Measurements from ENCODE around the gene MTURN.
"Not testable (repeated sequence)": the region's sequence is repeated elsewhere in the genome, so short reads cannot be mapped to it uniquely, and the experiment has no call there.

MTURN gene

DNA sequence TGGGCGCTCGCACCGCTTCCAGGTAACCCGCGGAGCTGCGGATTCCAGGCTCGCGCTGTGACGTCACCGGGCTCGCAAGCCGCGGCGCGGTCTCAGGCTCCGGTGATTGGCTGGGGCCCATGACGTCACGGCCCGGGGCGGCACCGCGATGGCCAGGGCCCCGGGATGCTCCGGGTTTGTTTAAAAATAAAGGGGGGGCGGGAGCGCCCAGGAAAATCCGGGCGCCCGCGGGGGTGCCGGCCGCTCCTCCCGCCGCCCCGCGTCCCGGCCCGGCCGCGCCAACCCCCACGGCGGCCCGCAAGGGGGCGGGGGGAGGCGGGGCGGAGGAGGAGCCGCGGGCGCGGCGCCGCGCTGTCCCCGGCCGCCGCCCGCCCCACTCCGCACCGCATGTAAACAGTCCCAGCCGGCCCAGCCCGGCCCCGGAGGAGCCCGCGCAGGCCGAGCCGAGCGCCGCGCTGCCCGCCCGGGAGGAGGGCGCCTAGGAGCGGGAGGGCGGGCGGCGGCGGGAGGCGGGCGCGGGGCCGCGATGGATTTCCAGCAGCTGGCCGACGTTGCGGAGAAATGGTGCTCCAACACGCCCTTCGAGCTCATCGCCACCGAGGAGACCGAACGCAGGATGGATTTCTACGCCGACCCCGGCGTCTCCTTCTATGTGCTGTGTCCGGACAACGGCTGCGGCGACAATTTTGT is at the start of gene MTURN:
Gene MTURN (plus strand): TSS at position 376 of the 690 bp plus-strand sequence. CDS start 151 bp downstream, at position 527.
- DNase-seq: peak; percentile 95
- in situ Hi-C loops (cut with HindIII; ENCODE audit: low pct_ligation_motif_present, low pct_unique_long_range_greater_than_20kb, low sequenced_read_pairs): no loop called here

DNA sequence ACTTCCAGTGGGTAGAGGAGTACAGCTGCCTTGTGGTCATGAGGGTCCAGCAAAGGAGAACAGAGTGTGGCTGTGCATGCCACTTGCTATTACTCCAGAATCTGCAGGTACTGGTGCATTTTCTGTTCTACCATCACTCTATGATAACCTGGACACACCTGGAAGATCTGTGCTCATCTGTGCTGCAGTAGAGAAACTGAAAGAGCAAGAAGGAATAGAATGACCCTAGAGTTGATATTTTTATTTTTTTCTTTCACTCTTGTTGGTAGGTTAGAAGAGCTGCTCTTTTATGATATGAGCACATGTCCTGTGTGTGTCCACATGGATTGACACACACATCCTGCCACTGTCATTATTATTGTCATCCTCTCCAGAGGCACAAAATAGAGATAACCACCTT is 48.3 kb upstream of the MTURN start:
- DNase-seq: no peak
- in situ Hi-C loops (cut with HindIII; ENCODE audit: low pct_ligation_motif_present, low pct_unique_long_range_greater_than_20kb, low sequenced_read_pairs): no loop called here

GRCh38 chr7:30087371-30087770 is 47.4 kb upstream of the MTURN start:
- in situ Hi-C loops (cut with HindIII; ENCODE audit: low pct_ligation_motif_present, low pct_unique_long_range_greater_than_20kb, low sequenced_read_pairs): no loop called here
- DNase-seq: no peak

- DNase-seq: no peak
- in situ Hi-C loops (cut with HindIII; ENCODE audit: low pct_ligation_motif_present, low pct_unique_long_range_greater_than_20kb, low sequenced_read_pairs): no loop called here
Measured at GRCh38 chr7:30088362-30088761, 46.4 kb upstream of the MTURN start.

DNA sequence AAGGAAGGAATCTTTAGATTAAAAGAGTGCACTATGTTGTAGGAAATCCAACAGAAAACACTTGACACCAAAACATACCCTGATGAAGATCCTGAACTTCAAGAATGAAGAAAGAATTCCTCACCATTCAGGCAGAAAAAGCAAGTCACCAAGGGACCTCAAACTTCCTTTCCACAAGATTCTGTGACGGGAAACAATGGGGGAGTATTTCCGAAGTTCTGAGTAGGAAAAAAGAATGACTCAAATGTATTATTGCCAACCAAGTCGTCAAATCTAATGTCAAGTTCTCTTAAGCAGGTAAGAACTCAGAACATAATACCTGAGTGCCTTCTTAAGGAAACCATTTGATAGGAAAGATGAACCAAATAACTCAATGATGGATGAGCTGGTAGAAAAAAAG is 44.7 kb upstream of the MTURN start:
- DNase-seq: no peak
- in situ Hi-C loops (cut with HindIII; ENCODE audit: low pct_ligation_motif_present, low pct_unique_long_range_greater_than_20kb, low sequenced_read_pairs): no loop called here

DNA sequence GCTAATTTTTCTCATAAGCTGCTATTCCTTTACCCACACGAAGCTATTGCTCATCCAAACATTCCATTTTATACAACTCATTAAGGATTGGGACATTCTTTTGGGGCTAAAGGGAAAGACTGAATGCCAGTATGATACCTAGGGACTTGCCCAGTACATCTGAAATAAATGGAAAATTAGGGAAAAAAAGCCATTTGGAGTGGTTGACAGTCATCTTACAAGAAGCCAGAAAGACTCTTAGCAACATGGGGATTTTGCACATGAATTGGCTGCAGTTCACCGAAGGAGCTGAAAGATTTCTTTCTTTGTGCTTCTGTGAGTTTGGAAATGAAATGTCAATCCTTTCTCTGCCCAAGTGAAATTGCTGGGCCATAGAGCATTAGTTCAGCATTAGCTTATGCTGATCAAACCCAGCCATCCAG is 43.3 kb upstream of the MTURN start:
- in situ Hi-C loops (cut with HindIII; ENCODE audit: low pct_ligation_motif_present, low pct_unique_long_range_greater_than_20kb, low sequenced_read_pairs): no loop called here
- peak; percentile 86 for DNase-seq

GRCh38 chr7:30091987-30092386 is 42.8 kb upstream of the MTURN start:
- in situ Hi-C loops (cut with HindIII; ENCODE audit: low pct_ligation_motif_present, low pct_unique_long_range_greater_than_20kb, low sequenced_read_pairs): no loop called here
- DNase-seq: no peak

- DNase-seq: no peak
- in situ Hi-C loops (cut with HindIII; ENCODE audit: low pct_ligation_motif_present, low pct_unique_long_range_greater_than_20kb, low sequenced_read_pairs): no loop called here
Measured at GRCh38 chr7:30093420-30093952, 41.3 kb upstream of the MTURN start.

DNA sequence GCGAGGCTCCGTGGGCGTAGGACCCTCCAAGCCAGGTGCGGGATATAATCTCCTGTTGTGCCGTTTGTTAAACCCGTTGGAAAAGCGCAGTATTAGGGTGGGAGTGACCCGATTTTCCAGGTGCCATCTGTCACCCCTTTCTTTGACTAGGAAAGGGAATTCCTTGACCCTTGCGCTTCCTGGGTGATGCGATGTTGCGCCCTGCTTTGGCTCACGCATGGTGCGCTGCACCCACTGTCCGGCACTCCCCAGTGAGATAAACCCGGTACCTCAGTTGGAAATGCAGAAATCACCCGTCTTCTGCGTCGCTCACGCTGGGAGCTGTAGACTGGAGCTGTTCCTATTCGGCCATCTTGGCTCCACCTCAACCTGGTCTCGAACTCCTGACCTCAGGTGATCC is 36.2 kb upstream of the MTURN start:
- in situ Hi-C loops (cut with HindIII; ENCODE audit: low pct_ligation_motif_present, low pct_unique_long_range_greater_than_20kb, low sequenced_read_pairs); DNase-seq: not testable (repeated sequence)

DNA sequence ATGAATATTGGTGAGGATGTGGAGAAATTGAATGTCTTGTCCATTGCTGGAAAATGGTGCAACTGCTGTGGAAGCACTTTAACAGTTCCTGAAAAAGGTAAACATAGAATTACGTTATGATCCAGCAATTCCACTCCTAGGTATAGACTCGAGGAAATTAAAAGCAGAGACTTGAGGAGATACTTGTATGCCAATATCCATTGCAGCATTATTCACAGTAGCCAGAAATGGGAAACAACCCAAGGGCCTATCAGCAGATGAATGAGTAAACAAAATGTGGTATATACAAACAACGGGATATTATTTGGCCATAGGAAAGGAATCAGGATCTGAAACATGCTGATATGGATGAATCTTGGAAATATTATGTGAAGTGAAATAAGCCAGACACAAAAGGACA is 32.5 kb upstream of the MTURN start:
- in situ Hi-C loops (cut with HindIII; ENCODE audit: low pct_ligation_motif_present, low pct_unique_long_range_greater_than_20kb, low sequenced_read_pairs): no loop called here
- DNase-seq: no peak

DNA sequence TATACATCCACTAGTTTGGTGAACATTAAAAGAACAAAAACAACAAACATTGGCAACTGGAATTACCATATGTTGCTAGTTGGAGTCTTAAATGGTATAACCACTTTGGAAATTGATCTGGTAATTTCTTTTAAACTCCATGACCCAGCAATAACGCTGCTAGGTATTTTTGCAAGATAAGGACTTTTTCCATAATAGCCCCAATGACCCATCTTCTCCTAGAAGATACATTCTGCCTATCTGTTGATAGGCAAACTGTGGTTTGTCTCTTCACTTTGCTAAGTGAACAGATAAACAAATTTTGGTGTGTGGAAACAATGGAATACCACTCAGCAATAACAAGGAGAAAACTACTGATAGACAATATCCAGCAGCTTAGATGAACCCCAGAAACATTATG is 30.6 kb upstream of the MTURN start:
- in situ Hi-C loops (cut with HindIII; ENCODE audit: low pct_ligation_motif_present, low pct_unique_long_range_greater_than_20kb, low sequenced_read_pairs): no loop called here
- DNase-seq: no peak

DNA sequence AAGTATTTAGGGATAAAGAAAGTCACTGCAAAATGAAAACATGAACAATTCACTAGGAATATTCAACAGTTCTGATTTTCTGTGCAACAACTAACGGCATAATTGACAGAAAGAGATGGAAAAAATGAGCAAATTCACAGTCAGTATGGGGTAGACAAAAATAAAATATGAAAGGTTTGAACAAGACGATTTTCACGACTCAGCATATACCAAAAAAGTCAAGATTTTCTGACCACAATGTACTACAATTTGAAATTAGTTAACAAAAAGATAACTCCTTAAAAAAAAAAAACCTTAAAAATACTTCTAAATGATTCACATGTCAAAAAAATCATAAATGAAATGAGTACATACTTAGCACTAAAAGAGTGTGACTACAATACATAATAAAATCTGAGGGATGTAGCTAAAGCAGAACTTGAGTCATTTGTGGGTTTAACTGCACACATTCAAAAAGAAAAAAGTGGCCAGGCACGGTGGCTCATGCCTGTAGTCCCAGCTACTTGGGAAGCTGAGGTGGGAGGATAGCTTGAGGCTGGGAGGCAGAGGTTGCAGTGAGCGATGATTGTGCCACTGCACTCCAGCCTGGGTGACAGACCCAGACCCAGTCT is 22.6 kb upstream of the MTURN start:
- DNase-seq: no peak
- in situ Hi-C loops (cut with HindIII; ENCODE audit: low pct_ligation_motif_present, low pct_unique_long_range_greater_than_20kb, low sequenced_read_pairs): no loop called here

DNA sequence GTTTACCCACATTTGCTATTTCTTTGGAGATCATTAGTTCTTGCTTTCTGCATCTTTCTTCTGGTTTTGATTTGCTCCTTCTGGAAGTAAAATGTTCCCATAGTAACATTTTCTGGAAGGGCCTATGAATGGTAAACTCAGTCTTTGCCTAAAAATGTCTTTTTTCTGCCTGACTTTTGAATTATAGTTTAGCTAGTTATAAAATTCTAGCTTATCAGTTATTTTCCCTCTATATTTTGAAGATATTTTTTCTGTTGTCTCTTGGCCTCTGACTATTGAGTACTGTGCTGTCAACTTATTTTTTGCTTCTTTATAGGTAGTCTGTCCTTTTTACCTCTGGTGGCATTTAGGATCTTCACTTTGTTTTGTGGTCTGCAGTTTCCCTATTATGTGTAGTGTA is 21.6 kb upstream of the MTURN start:
- in situ Hi-C loops (cut with HindIII; ENCODE audit: low pct_ligation_motif_present, low pct_unique_long_range_greater_than_20kb, low sequenced_read_pairs): no loop called here
- no peak for DNase-seq

GRCh38 chr7:30114536-30115238 is 20.1 kb upstream of the MTURN start:
- in situ Hi-C loops (cut with HindIII; ENCODE audit: low pct_ligation_motif_present, low pct_unique_long_range_greater_than_20kb, low sequenced_read_pairs): no loop called here

DNA sequence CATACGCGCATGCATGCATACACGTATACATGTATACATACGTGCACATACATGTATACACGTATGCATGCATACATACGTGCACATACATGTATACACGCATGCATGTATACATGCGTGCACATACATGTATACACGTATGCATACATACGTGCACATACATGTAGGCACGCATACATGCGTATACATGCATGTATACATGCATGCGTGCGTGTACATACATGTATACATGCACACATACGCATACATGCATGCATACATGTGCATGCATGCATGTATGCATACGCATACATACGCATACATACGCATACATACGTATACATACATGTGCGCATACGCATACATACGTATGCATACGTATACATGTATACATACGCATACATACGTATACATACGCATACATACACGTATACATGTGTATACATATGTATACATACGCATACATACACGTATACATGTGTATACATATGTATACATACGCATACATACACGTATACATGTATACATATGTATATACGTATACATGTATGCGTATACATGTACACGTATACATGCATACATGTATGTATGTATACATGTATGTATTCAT is 19.0 kb upstream of the MTURN start:
- no peak for DNase-seq
- in situ Hi-C loops (cut with HindIII; ENCODE audit: low pct_ligation_motif_present, low pct_unique_long_range_greater_than_20kb, low sequenced_read_pairs): no loop called here

More at GRCh38 chr7:30114536-30115238, 20.1 kb upstream of the MTURN start:
- no peak for DNase-seq

DNA sequence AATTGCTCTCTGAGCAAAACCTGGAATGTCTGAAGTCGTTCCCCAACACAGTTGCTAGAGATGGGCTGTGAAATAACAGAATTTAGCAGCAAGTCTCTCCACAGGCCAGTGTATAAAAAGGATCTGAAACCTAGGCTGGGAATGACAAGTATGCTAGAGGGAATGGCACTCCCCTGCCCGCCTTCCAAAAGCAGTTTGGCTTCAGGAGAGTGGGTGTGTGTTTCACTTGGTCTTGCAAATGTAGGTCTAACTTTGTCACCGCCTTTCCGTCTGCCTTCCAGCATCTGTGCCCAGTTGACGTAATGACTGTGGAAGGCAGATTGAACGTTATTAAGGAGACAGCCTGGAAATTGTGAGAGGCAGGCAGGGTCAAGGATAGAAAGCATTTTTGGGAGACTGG is 18.0 kb upstream of the MTURN start:
- DNase-seq: no peak
- in situ Hi-C loops (cut with HindIII; ENCODE audit: low pct_ligation_motif_present, low pct_unique_long_range_greater_than_20kb, low sequenced_read_pairs): no loop called here

DNA sequence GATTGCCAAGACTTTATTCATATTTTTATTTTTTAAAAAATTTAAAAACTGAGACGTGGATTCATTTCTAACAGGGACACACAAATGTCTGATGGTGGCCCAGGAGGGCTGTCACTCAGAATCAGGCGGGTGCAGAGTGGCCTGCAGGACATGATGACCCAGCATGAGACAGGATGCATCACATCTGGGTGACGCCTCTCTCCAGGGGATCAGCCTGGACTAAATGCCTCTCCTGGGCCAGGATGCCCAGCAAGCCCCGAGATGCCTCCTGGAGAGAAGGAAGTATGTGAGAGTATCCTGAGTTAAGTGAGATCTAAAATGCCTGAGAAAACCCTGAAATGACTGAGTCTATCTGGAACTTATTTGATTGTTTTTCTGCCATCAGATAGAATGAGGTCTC is 16.9 kb upstream of the MTURN start:
- in situ Hi-C loops (cut with HindIII; ENCODE audit: low pct_ligation_motif_present, low pct_unique_long_range_greater_than_20kb, low sequenced_read_pairs): no loop called here
- DNase-seq: no peak

DNA sequence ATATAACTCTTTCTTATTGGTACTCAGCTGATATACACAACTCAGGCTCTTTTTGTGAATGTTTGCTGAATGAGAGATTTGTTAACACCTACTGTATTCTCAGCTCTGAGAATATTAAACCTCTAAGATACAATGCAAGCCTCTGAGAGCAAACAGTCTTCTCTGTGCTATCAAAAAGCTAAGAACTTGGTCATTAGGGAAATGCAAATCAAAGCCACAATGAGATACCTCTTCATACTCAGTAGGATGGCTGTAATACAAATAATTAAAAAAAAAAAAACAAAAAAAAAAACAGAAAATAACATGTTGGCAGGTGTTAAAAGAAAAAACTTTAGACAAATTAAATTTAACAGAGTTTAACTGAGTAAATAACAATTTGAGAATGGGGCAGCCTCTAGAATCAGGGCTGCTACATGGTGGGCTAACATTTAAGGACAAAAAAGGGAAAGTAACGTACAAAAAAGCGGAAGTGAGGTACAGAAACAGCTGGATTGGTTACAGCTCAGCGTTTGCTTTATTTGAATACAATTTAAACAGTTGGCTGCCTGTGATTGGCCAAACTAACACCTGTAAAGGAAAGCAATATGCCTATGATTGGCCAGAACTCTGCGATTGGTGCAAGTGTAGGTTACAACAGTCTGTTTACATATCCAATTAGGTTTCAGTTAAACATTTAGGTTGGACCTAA is 14.8 kb upstream of the MTURN start:
- in situ Hi-C loops (cut with HindIII; ENCODE audit: low pct_ligation_motif_present, low pct_unique_long_range_greater_than_20kb, low sequenced_read_pairs): no loop called here
- DNase-seq: no peak
